Naive thymus-derived CD8-positive, alpha-beta T cell (primary cell): ENCODE results near the gene ATN1. TPM values are rescaled to one million over a fixed set of nuclear protein-coding genes. Genes with fewer than 3 reads are reported as not detected.
"Not testable (repeated sequence)": the region's sequence is repeated elsewhere in the genome, so short reads cannot be mapped to it uniquely, and the experiment has no call there.

Experiments
- ATAC-seq, 2 donors: fragments of 150-1000 bp; cut with Tn5 transposase in 1 of 2; sonication (Bioruptor Pico), chemical (Tn5 transposase) in 1 of 2; 1 replicate in 1 of 2; 2 replicates in 1 of 2; pipeline ENCODE4 v1.10.0; 2021; ENCODE audit warnings: mild to moderate bottlenecking in 2 of 2, moderate library complexity in 2 of 2
- POLR2A ChIA-PET: fragments of 350-600 bp; sonication (Branson Sonifier 250); formaldehyde crosslinking; loops from one replicate; lab custom pipeline; 2021; ENCODE audit warnings: antibody characterized with exemption; lab: Charles Lee
- DNase-seq, 10 donors: peaks; one replicate each; pipeline versions ENCODE4 v3.0.0 to v3.0.0-alpha.2; 2020 to 2022
- H3K27ac Mint-ChIP-seq, 10 donors: one replicate each; pipeline ENCODE4 v1.8.0; 2020 to 2022; ENCODE audit warnings: mild to moderate bottlenecking in 10 of 10, mixed read lengths in 10 of 10, moderate library complexity in 4 of 10, inconsistent platforms in 1 of 10
- H3K27me3 Mint-ChIP-seq, 5 donors: one replicate each; pipeline ENCODE4 v1.8.0; 2021 to 2022; ENCODE audit warnings: mixed read lengths in 5 of 5
- H3K36me3 Mint-ChIP-seq, 3 donors: one replicate each; pipeline ENCODE4 v1.8.0; 2020 to 2022; ENCODE audit warnings: mixed read lengths in 3 of 3, mild to moderate bottlenecking in 2 of 3, inconsistent platforms in 1 of 3
- H3K4me1 Mint-ChIP-seq, 4 donors: one replicate each; pipeline ENCODE4 v1.8.0; 2021 to 2022; ENCODE audit warnings: mixed read lengths in 4 of 4
- H3K4me3 Mint-ChIP-seq, 10 donors: one replicate each; pipeline ENCODE4 v1.8.0; 2020 to 2022; ENCODE audit warnings: mild to moderate bottlenecking in 10 of 10, mixed read lengths in 10 of 10, moderate library complexity in 6 of 10, inconsistent platforms in 1 of 10
- H3K9me3 Mint-ChIP-seq, 9 donors: one replicate each; pipeline ENCODE4 v1.8.0; 2020 to 2022; ENCODE audit warnings: mixed read lengths in 9 of 9, mild to moderate bottlenecking in 3 of 9, inconsistent platforms in 1 of 9, moderate library complexity in 1 of 9
- polyA plus RNA-seq, 3 donors: library from polyadenylated mRNA; unstranded; fragments of 300-500 nt; fragmentation: Illumina TruSeq; gene quantifications; one replicate each; pipeline ENCODE4 v1.2.3, GENCODE V29; 2021
- total RNA-seq, 8 experiments: library from RNA in 2 of 8; stranded (reverse) in 2 of 8; gene quantifications; one replicate each; pipeline ENCODE4 v1.2.3 and lab custom pipeline; 2021 to 2026

The ATN1 gene
- total RNA-seq = 10 to 100 TPM; 25.7 to 30.3 TPM
- 1 to 10 TPM in 2 of 3 donors, under 1 TPM in 1; 0.35 to 1.4 (median 1.1) TPM for polyA plus RNA-seq
- 7.9 to 14.7 (median 10.0) reads per million in 6 experiments for total RNA-seq (lab: John Stamatoyannopoulos, UW)

DNA sequence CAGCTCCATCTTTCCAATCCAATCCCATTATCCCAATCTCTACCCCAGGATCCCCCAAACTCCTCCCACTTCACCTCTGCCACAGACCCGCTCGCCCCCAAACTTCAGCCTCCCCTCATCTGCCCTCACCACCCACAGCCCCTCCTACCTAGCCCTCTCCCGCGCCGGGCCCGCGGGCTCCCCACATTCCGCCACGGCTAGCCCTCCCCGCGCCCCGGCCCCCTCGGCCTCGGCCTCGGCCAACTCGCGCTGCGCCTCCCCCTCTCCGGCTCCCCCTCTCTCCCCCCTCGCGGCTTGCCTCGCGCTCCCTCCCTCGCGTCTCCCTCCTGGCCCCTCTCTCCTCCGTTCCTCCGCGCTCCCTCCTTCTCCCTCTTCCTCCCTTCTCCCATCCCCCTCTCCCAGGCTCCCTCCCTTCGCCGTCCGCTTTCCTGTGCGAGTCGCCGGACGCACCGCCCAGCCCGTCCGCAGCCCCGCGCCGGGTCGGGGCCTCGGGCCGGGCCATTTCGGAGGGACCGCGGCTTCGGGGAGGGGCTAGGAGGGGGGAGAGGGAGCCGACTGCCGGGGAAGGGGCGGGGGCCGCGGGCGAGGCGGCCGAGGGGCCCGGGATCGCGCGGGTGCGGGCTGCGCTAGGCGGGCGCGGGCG is at the start of gene ATN1:
TSS of gene ATN1 (plus strand) at position 581 of the 643 bp plus-strand sequence. CDS start 6,043 bp downstream, outside the sequence.
- Mint-ChIP-seq H3K9me3 (no peaks in the 10 kb centered on the region), H3K27me3 (no peaks in the 10 kb centered on the region), H3K4me3 (peak within 1 kb of the TSS; percentile 82 to 94 (median 90)), H3K27ac (peak within 1 kb of the TSS; percentile 91 to 96 (median 92)), H3K4me1 (peaks cover 35 to 60% (median 50%) of the 10 kb centered on the region in 4 donors), H3K36me3 (peaks cover 0 to 11% (median 0%) of the 10 kb centered on the region in 3 donors)
- ATAC-seq = peak; percentile 18 to 41
- POLR2A ChIA-PET = interaction anchor here (0.6 to 7.8 kb wide), 16 partner anchors 9 to 181 kb away, joined by 3 to 82 read pairs (median 7); partner anchors contain the start of genes C12orf57, LPCAT3, PTPN6 and RNU7-1
- peak in 5 of 10 donors; percentile 37 to 47 (median 43) for DNase-seq

GRCh38 chr12:6879824-6880223 is 47.9 kb upstream of the ATN1 start:
- H3K27me3 Mint-ChIP-seq, H3K27ac Mint-ChIP-seq, H3K4me3 Mint-ChIP-seq, H3K4me1 Mint-ChIP-seq, DNase-seq, ATAC-seq, H3K9me3 Mint-ChIP-seq: not testable (repeated sequence)
- POLR2A ChIA-PET = interaction anchor here (0.6 to 0.9 kb wide), 3 partner anchors 7 to 742 kb away, joined by 3 to 4 read pairs (median 3); no protein-coding TSS in a partner anchor
- H3K36me3 Mint-ChIP-seq = peaks cover 0 to 23% (median 0%) of the 10 kb centered on the region in 3 donors

DNA sequence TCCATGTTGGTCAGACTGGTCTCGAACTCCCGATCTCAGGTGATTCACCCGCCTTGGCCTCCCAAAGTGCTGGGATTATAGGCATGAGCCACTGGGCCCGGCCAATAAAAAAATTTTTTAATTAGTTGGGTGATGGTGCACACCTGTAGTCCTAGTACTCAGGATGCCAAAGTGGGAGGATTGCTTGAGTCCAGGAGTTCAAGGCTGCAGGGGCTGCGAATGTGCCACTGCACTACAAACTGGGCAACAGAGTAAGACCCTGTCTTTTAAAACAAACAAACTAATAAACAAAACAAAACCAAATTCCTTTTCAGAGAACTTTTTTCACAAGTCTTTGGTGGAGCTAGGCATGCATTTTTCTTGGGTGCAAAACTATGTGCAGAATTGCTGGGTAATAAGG is 44.5 kb upstream of the ATN1 start:
- Mint-ChIP-seq H3K9me3 (no peaks in the 10 kb centered on the region), H3K4me3 (no peak overlapping the region), H3K36me3 (peaks cover 0 to 16% (median 2%) of the 10 kb centered on the region in 3 donors), H3K27me3 (no peaks in the 10 kb centered on the region), H3K4me1 (peaks cover 0 to 1% (median 0%) of the 10 kb centered on the region in 4 donors), H3K27ac (no peak overlapping the region)
- DNase-seq = no peak
- no peak for ATAC-seq
- POLR2A ChIA-PET = interaction anchor here (1.1 kb wide), 1 partner anchor 8 kb away, joined by 4 read pairs; no protein-coding TSS in a partner anchor

DNA sequence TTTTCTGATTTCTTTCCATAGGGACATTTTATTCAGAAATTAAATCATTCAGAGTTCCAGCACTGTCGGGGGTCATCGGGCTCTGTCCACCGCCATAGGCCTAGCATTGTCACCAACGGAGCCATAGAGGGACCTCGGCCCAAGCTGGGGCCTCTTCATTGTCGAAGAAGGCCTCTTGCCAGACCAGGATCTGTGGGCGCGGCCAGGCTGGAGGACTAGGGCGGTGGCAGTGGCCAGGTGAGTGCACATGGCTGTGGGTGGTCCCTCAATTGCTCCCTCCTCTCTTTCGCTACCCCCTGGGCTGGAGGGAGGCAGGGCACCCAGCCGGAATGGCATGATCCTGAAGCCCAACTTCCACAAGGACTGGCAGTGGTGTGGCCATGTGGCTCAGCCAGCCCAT is 44.1 kb upstream of the ATN1 start:
- Mint-ChIP-seq H3K27me3 (no peaks in the 10 kb centered on the region), H3K9me3 (no peaks in the 10 kb centered on the region), H3K4me3 (no peak overlapping the region), H3K27ac (peak overlapping the region in 1 of 10 donors; percentile 24), H3K4me1 (peaks cover 0 to 1% (median 0%) of the 10 kb centered on the region in 4 donors), H3K36me3 (peaks cover 0 to 16% (median 2%) of the 10 kb centered on the region in 3 donors)
- DNase-seq (no peak), ATAC-seq (no peak)
- POLR2A ChIA-PET = no interaction called here

DNA sequence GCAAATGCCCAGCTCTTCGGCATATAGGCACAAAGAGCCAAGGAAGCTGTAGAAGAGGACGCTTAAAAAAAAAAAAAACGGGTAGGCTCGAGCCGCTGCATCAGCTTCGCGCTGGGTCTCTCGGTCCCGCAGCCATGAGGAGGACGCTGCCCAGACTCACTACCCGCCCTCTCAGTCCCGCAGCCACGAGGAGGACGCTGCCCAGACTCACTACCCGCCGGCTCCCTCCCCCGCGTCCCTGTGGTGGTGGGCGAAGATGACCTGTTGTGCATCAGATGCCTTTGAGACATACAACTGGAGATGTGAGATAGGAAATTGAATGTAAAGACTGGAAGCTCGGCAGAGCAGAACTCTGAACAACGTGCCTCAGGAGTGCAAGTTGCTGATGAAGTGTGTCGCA is 43.2 kb upstream of the ATN1 start:
- peaks cover 0 to 16% (median 2%) of the 10 kb centered on the region in 3 donors for H3K36me3 Mint-ChIP-seq
- H3K27me3 Mint-ChIP-seq = no peaks in the 10 kb centered on the region
- no peaks in the 10 kb centered on the region for H3K9me3 Mint-ChIP-seq
- peaks cover 0 to 1% (median 0%) of the 10 kb centered on the region in 4 donors for H3K4me1 Mint-ChIP-seq
- DNase-seq = no peak
- H3K27ac Mint-ChIP-seq = peak overlapping the region in 1 of 10 donors; percentile 30
- no peak overlapping the region for H3K4me3 Mint-ChIP-seq
- POLR2A ChIA-PET = interaction anchor here (0.7 to 1.0 kb wide), 2 partner anchors 11 to 59 kb away, joined by 3 to 4 read pairs; partner anchors contain the start of genes C12orf57, RNU7-1 and SPSB2
- no peak for ATAC-seq

- H3K4me1 Mint-ChIP-seq = peaks cover 1 to 11% (median 10%) of the 10 kb centered on the region in 4 donors
- H3K4me3 Mint-ChIP-seq, H3K27me3 Mint-ChIP-seq, H3K27ac Mint-ChIP-seq, H3K9me3 Mint-ChIP-seq, POLR2A ChIA-PET, DNase-seq, ATAC-seq: not testable (repeated sequence)
- H3K36me3 Mint-ChIP-seq = peaks cover 0 to 16% (median 2%) of the 10 kb centered on the region in 3 donors
These were observed 41.4 kb upstream of the ATN1 start for GRCh38 chr12:6886206-6886999.

DNA sequence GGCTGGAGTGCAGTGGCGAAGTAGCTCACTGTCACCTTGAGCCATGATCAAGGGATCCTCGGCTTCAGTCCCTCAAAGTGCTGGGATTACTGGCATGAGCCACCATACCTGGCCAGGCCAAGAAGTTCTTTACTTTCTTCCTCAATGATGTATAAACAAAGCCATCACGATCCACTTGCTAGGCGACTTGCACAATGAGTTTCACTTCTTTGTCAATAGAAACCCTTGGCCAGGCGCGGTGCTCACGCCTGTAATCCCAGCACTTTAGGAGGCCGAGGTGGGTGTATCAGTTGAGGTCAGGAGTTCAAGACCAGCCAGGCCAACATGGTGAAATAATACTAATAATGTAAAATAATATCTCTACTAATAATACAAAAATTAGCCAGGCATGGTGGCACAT is 40.3 kb upstream of the ATN1 start:
- ATAC-seq = no peak
- Mint-ChIP-seq H3K27me3 (no peaks in the 10 kb centered on the region), H3K4me1 (peaks cover 1 to 15% (median 15%) of the 10 kb centered on the region in 4 donors), H3K4me3 (no peak overlapping the region), H3K27ac (no peak overlapping the region), H3K36me3 (peaks cover 0 to 14% (median 2%) of the 10 kb centered on the region in 3 donors), H3K9me3 (no peaks in the 10 kb centered on the region)
- POLR2A ChIA-PET = no interaction called here
- no peak for DNase-seq

- no peak overlapping the region for H3K4me3 Mint-ChIP-seq
- no peak for ATAC-seq
- POLR2A ChIA-PET = interaction anchor here (0.7 kb wide), 1 partner anchor 16 kb away, joined by 3 read pairs; the partner anchor contains the start of gene SPSB2
These were observed 39.4 kb upstream of the ATN1 start for GRCh38 chr12:6888360-6888759.

DNA sequence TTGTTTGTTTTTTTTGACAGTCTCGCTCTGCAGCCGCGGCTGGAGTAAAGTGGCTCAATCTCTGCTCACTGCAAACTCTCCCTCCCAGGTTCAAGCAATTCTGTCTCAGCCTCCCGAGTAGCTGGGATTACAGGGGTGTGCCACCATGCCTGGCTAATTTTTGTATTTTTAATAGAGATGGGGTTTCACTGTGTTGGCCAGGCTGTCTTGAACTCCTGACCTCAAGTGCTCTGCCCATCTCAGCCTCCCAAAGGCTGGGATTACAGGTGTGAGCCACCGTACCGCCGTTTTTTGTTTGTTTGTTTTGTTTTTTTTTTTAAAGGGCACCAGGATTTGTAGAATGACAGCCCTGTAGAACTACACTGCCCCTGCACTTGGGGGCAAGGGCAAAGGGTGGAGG is 39.0 kb upstream of the ATN1 start:
- H3K9me3 Mint-ChIP-seq, ATAC-seq, H3K4me3 Mint-ChIP-seq, DNase-seq, H3K27me3 Mint-ChIP-seq: not testable (repeated sequence)
- peaks cover 0 to 10% (median 2%) of the 10 kb centered on the region in 3 donors for H3K36me3 Mint-ChIP-seq
- H3K27ac Mint-ChIP-seq = peak overlapping the region in 1 of 10 donors; percentile 25
- POLR2A ChIA-PET = interaction anchor here (0.7 kb wide), 1 partner anchor 16 kb away, joined by 3 read pairs; the partner anchor contains the start of gene SPSB2
- peaks cover 1 to 17% (median 15%) of the 10 kb centered on the region in 4 donors for H3K4me1 Mint-ChIP-seq

More at GRCh38 chr12:6888360-6888759, 39.4 kb upstream of the ATN1 start:
- no peak for DNase-seq
- Mint-ChIP-seq H3K36me3 (peaks cover 0 to 11% (median 2%) of the 10 kb centered on the region in 3 donors), H3K4me1 (peaks cover 1 to 17% (median 15%) of the 10 kb centered on the region in 4 donors), H3K9me3 (no peaks in the 10 kb centered on the region), H3K27ac (no peak overlapping the region), H3K27me3 (no peaks in the 10 kb centered on the region)

GRCh38 chr12:6889775-6890573 is 37.8 kb upstream of the ATN1 start:
- DNase-seq, POLR2A ChIA-PET, H3K27me3 Mint-ChIP-seq, H3K9me3 Mint-ChIP-seq, H3K36me3 Mint-ChIP-seq, ATAC-seq: not testable (repeated sequence)
- Mint-ChIP-seq H3K4me3 (peak overlapping the region in 8 of 10 donors; percentile 6 to 87 (median 84)), H3K27ac (peak overlapping the region in 5 of 10 donors; percentile 57 to 95 (median 90)), H3K4me1 (peaks cover 0 to 17% (median 15%) of the 10 kb centered on the region in 4 donors)

DNA sequence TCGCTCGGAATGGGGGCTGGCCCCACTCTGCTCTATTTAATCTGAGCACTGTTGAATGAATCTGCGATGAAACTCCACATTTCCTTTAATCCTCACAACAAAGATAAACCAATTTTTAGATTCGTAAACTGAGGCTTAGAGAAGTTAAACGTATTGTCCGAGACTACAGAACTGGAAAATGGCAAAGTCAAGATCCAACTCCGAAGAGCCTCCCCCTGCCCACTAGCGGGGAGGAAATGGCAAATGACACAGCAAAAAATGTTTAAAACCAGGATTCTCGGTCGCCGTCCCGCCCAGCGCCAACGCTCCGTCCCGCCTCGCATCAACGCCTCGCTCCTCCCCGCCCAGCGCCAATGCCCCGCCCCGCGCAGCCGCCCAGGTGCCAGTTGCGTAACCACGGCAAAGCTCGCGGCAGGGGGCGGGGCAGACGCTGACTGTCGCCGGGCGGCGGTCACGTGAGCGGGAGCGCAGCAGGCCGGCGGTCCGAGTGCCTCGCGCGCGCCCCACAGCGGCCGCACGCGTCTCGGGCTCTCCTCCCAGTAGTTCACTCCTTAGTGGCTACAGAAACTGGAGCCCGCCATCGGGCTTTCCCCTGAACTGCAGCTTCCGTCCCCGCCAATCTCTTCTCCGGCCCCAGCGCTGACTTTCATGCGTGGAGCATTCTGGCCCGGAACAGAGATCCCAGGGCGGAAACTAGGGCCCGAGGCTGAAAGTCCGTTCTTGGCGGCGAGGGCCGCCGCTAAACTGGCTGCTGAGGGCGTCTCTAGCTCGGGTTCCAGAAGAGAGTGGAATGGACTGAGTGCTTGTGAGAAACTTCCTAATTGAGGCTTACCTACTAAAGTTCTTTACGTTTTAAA is 36.7 kb upstream of the ATN1 start:
- DNase-seq (peak; percentile 92 to 100 (median 97)), ATAC-seq (peak; percentile 94 to 95)
- H3K9me3 Mint-ChIP-seq = no peaks in the 10 kb centered on the region
- H3K4me1 Mint-ChIP-seq = peaks cover 0 to 17% (median 15%) of the 10 kb centered on the region in 4 donors
- H3K4me3 Mint-ChIP-seq = peak overlapping the region; percentile 77 to 90 (median 84)
- peak overlapping the region; percentile 88 to 96 (median 94) for H3K27ac Mint-ChIP-seq
- H3K36me3 Mint-ChIP-seq = no peaks in the 10 kb centered on the region
- H3K27me3 Mint-ChIP-seq = no peaks in the 10 kb centered on the region
- POLR2A ChIA-PET = interaction anchor here (0.5 to 2.8 kb wide), 24 partner anchors 11 to 740 kb away, joined by 3 to 88 read pairs (median 5); partner anchors contain the start of genes ATN1, C12orf57, C1RL and CDCA3
